Activated CD4-positive, alpha-beta memory T cell treated with anti-CD3 and anti-CD28 coated beads, Interleukin-2, amount 10 ng/mL, durations not matched to agents 7 days and 5 days (primary cell): ENCODE measurements around the gene PIPOX. TPM values are rescaled to one million over a fixed set of nuclear protein-coding genes. Genes with fewer than 3 reads are reported as not detected.

Source experiments
- CTCF ChIA-PET: fragments of 350-600 bp; sonication (Branson Sonifier 250); formaldehyde crosslinking; loops from one replicate; lab custom pipeline; 2021; ENCODE audit warnings: antibody characterized with exemption, inconsistent platforms; lab: Charles Lee
- POLR2A ChIA-PET: fragments of 350-600 bp; sonication (Branson Sonifier 250); formaldehyde crosslinking; loops from one replicate; lab custom pipeline; 2021; ENCODE audit warnings: antibody characterized with exemption; lab: Charles Lee
- DNase-seq: peaks from one replicate; pipeline ENCODE4 v3.0.0-alpha.2; 2020
- H3K27ac Mint-ChIP-seq: one replicate; pipeline ENCODE4 v1.8.0; 2021; ENCODE audit warnings: mild to moderate bottlenecking, mixed read lengths
- H3K27me3 Mint-ChIP-seq: one replicate; pipeline ENCODE4 v1.8.0; 2021; ENCODE audit warnings: mixed read lengths
- H3K36me3 Mint-ChIP-seq: one replicate; pipeline ENCODE4 v1.8.0; 2021; ENCODE audit warnings: low read depth, mixed read lengths
- H3K4me1 Mint-ChIP-seq: one replicate; pipeline ENCODE4 v1.8.0; 2021; ENCODE audit warnings: mixed read lengths
- H3K4me3 Mint-ChIP-seq: one replicate; pipeline ENCODE4 v1.8.0; 2021; ENCODE audit warnings: mild to moderate bottlenecking, mixed read lengths
- H3K9me3 Mint-ChIP-seq: one replicate; pipeline ENCODE4 v1.8.0; 2021; ENCODE audit warnings: mixed read lengths
- total RNA-seq, 2 experiments: library from RNA; stranded (reverse); gene quantifications; one replicate each; pipeline ENCODE4 v1.2.3, GENCODE V29; 2021

The PIPOX gene
- total RNA-seq, 2 experiments from 2014 or later, result 1.4 to 2.0 TPM

GRCh38 chr17:29073520-29073919, 30.6 kb downstream of the PIPOX start:
- POLR2A ChIA-PET, result no interaction called here
- Mint-ChIP-seq H3K4me3 (no peak overlapping the region), H3K36me3 (no peaks in the 10 kb centered on the region), H3K9me3 (no peaks in the 10 kb centered on the region), H3K27me3 (no peaks in the 10 kb centered on the region), H3K4me1 (no peaks in the 10 kb centered on the region), H3K27ac (no peak overlapping the region)
- no peak for DNase-seq
- CTCF ChIA-PET, result no interaction called here

GRCh38 chr17:29074488-29074887, 31.5 kb downstream of the PIPOX start:
- Mint-ChIP-seq H3K9me3 (no peaks in the 10 kb centered on the region), H3K27ac (no peak overlapping the region), H3K36me3 (no peaks in the 10 kb centered on the region), H3K27me3 (no peaks in the 10 kb centered on the region), H3K4me1 (no peaks in the 10 kb centered on the region), H3K4me3 (no peak overlapping the region)
- ChIA-PET CTCF (no interaction called here), POLR2A (no interaction called here)
- DNase-seq, result no peak

GRCh38 chr17:29076087-29076486, 33.1 kb downstream of the PIPOX start:
- no peak for DNase-seq
- no peak overlapping the region for H3K27ac Mint-ChIP-seq
- H3K4me3 Mint-ChIP-seq, result no peak overlapping the region
- ChIA-PET CTCF (interaction anchor here (1.5 kb wide), 1 partner anchor 110 kb away, joined by 3 read pairs; no protein-coding TSS in a partner anchor), POLR2A (interaction anchor here (1.2 kb wide), 1 partner anchor 16 kb away, joined by 4 read pairs; no protein-coding TSS in a partner anchor)
- no peaks in the 10 kb centered on the region for H3K4me1 Mint-ChIP-seq
- peaks cover 10% of the 10 kb centered on the region for H3K36me3 Mint-ChIP-seq
- H3K9me3 Mint-ChIP-seq, result no peaks in the 10 kb centered on the region
- H3K27me3 Mint-ChIP-seq, result no peaks in the 10 kb centered on the region

DNA sequence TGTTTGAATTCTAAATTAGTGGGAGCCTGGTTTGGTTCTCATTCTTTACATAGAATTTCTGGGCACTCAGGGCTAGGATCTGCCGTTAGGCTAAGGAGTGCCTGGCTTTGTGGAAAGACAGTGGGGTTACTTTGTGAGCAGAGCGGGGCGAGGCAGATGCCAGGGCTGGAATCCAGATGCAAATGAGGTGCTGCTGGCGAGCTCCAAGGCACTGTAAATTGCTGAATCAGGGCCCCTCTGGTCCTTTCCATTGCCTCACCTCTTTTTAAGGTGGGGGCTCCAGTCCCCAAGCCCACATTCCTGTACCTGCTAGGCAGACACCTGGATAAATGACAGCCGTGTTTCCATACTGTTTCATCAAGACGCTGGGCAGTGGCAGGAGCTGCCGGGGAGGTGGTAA, 33.8 kb downstream of the PIPOX start:
- H3K27ac Mint-ChIP-seq, result no peak overlapping the region
- peaks cover 15% of the 10 kb centered on the region for H3K36me3 Mint-ChIP-seq
- no peaks in the 10 kb centered on the region for H3K9me3 Mint-ChIP-seq
- H3K27me3 Mint-ChIP-seq, result no peaks in the 10 kb centered on the region
- H3K4me1 Mint-ChIP-seq, result no peaks in the 10 kb centered on the region
- CTCF ChIA-PET, result interaction anchor here (1.0 to 1.5 kb wide), 2 partner anchors 40 to 111 kb away, joined by 3 to 4 read pairs; no protein-coding TSS in a partner anchor
- DNase-seq, result no peak
- H3K4me3 Mint-ChIP-seq, result no peak overlapping the region
- POLR2A ChIA-PET, result interaction anchor here (1.2 kb wide), 1 partner anchor 17 kb away, joined by 4 read pairs; no protein-coding TSS in a partner anchor

DNA sequence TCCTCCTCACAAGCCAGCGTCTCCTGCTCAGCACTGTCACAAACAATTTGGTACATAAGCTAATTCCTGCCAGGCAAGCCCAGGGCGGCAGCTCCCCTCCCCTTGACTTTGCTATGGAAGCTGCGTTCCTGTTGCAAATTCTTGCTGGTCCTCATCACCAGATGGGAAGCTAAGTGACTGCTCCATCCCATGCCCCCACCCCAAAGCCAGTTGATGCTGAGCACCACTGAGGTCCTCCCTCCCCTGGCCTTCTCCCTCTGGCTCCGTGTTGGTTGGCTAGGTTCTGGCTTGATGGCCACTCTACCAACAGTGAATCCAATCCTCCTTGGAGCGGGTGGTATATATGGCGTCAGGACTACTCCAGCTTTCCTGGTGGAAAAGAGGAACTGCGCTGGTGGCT, 34.4 kb downstream of the PIPOX start:
- ChIA-PET CTCF (interaction anchor here (1.0 to 1.5 kb wide), 2 partner anchors 40 to 112 kb away, joined by 3 to 4 read pairs; no protein-coding TSS in a partner anchor), POLR2A (no interaction called here)
- Mint-ChIP-seq H3K9me3 (no peaks in the 10 kb centered on the region), H3K4me3 (no peak overlapping the region), H3K27me3 (no peaks in the 10 kb centered on the region), H3K36me3 (peaks cover 17% of the 10 kb centered on the region), H3K4me1 (no peaks in the 10 kb centered on the region), H3K27ac (no peak overlapping the region)
- no peak for DNase-seq

GRCh38 chr17:29078183-29079045, 35.5 kb downstream of the PIPOX start:
- ChIA-PET POLR2A (no interaction called here), CTCF (no interaction called here)
- H3K4me1 Mint-ChIP-seq, result no peaks in the 10 kb centered on the region
- no peak overlapping the region for H3K27ac Mint-ChIP-seq
- DNase-seq, result no peak
- no peak overlapping the region for H3K4me3 Mint-ChIP-seq
- no peaks in the 10 kb centered on the region for H3K9me3 Mint-ChIP-seq
- peaks cover 17% of the 10 kb centered on the region for H3K36me3 Mint-ChIP-seq
- H3K27me3 Mint-ChIP-seq, result no peaks in the 10 kb centered on the region

DNA sequence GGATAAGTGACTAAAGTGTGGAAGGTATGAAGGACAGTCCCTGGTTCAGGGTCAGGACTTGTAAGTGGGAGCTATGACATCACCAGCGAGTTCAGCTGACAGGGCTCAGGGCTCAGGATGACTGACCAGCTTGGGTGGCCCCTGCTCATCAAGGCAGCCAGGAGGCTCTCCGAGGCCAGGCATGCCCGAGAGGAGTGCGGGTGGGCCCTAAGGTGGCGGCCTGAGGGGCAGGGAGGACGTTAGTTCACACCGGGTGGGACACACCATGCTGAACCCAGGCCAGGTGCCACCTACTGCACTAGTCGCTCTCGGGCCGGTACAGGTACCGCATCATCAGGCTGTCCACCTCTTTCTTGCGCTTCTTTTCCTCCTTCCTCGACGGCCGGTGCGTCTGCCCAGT, 36.5 kb downstream of the PIPOX start:
- DNase-seq, result no peak
- Mint-ChIP-seq H3K27me3 (no peaks in the 10 kb centered on the region), H3K9me3 (no peaks in the 10 kb centered on the region), H3K4me3 (no peak overlapping the region), H3K4me1 (no peaks in the 10 kb centered on the region), H3K27ac (no peak overlapping the region), H3K36me3 (peaks cover 17% of the 10 kb centered on the region)
- CTCF ChIA-PET, result no interaction called here
- POLR2A ChIA-PET, result no interaction called here

DNA sequence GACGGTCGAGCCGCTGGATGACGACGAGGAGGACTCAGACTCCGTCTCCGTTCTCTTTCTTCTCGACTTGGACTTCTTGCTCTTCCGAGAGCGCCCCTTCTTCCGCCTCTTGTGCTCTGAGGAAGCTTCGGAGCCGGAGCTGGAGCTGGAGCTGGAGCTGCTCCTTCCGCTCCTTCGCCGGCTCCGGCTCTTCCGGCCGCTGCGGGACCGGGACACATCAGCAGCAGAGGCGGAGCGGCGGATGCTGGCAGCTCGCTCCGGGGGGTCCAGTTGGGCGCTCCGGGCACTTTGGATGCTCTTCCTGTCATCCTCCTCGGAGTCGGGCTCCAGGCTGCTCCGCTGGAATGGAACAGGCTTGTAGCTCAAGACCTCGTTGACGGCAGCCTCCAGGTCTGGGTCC, 36.9 kb downstream of the PIPOX start:
- ChIA-PET CTCF (no interaction called here), POLR2A (no interaction called here)
- no peak for DNase-seq
- peaks cover 17% of the 10 kb centered on the region for H3K36me3 Mint-ChIP-seq
- H3K4me3 Mint-ChIP-seq, result no peak overlapping the region
- no peak overlapping the region for H3K27ac Mint-ChIP-seq
- H3K4me1 Mint-ChIP-seq, result no peaks in the 10 kb centered on the region
- no peaks in the 10 kb centered on the region for H3K9me3 Mint-ChIP-seq
- no peaks in the 10 kb centered on the region for H3K27me3 Mint-ChIP-seq

DNA sequence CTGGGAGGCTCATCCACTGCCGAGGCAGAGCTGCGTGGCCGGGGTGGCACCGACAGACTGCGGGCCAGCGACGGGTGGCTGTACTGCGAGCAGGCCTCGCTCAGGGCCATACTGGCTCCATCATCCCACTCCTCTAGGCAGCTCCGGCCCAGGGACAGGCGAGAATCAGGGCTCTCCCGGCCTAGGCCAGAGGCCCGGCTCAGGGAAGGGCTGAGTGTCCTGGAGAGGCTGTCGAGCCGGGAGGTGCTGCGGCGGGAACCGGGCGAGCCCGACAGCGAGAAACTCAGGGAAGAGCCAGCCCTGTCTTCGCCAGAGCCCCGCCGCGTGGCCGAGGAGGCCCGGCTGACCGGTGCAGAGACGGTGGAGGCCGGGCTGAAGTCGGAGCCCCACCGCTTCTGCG, 37.4 kb downstream of the PIPOX start:
- no peak for DNase-seq
- Mint-ChIP-seq H3K36me3 (peaks cover 17% of the 10 kb centered on the region), H3K27me3 (no peaks in the 10 kb centered on the region), H3K4me1 (no peaks in the 10 kb centered on the region), H3K9me3 (no peaks in the 10 kb centered on the region), H3K4me3 (no peak overlapping the region), H3K27ac (no peak overlapping the region)
- CTCF ChIA-PET, result no interaction called here
- POLR2A ChIA-PET, result no interaction called here

GRCh38 chr17:29080965-29081364, 38.0 kb downstream of the PIPOX start:
- CTCF ChIA-PET, result no interaction called here
- Mint-ChIP-seq H3K36me3 (peaks cover 18% of the 10 kb centered on the region), H3K4me3 (no peak overlapping the region), H3K27me3 (no peaks in the 10 kb centered on the region), H3K4me1 (no peaks in the 10 kb centered on the region), H3K27ac (no peak overlapping the region), H3K9me3 (no peaks in the 10 kb centered on the region)
- POLR2A ChIA-PET, result interaction anchor here (0.8 kb wide), 1 partner anchor 11 kb away, joined by 3 read pairs; no protein-coding TSS in a partner anchor
- no peak for DNase-seq

DNA sequence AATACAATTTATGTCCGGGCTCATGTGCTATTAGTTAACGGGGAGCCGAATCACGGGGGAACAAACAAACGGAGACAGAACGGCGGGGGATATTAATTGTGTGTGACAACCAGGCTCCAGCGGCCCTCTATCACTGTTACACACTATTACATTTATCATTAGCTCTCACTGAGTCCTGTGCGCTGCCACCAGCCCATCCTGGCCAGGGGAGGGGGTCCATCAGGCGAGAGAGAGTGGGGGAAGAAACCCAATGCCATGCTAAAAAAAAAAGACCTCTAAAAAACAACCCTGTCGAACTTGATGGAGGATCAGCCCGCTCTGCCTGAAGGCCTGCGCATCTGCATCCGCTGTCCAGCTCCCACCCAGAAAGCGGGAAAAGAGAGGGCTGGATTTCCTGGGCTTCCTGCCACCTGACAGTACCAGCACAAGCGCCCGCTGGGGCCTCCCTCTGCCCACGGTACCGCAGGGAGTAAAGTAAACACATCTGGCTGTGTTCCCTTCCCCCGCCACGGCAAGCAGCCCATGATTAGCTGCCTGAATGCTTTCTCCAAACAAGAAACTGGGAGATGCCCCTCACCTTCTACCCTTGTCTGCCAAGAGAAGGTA, 41.7 kb downstream of the PIPOX start:
- DNase-seq, result no peak
- Mint-ChIP-seq H3K36me3 (peaks cover 42% of the 10 kb centered on the region), H3K9me3 (no peaks in the 10 kb centered on the region), H3K4me1 (no peaks in the 10 kb centered on the region), H3K27ac (no peak overlapping the region), H3K4me3 (no peak overlapping the region), H3K27me3 (no peaks in the 10 kb centered on the region)
- ChIA-PET CTCF (interaction anchor here (1.7 kb wide), 1 partner anchor 119 kb away, joined by 6 read pairs; no protein-coding TSS in a partner anchor), POLR2A (interaction anchor here (1.8 kb wide), 1 partner anchor 10 kb away, joined by 5 read pairs; no protein-coding TSS in a partner anchor)

GRCh38 chr17:29085223-29085622, 42.3 kb downstream of the PIPOX start:
- ChIA-PET POLR2A (interaction anchor here (1.8 kb wide), 1 partner anchor 9 kb away, joined by 5 read pairs; no protein-coding TSS in a partner anchor), CTCF (interaction anchor here (1.7 kb wide), 1 partner anchor 120 kb away, joined by 6 read pairs; no protein-coding TSS in a partner anchor)
- DNase-seq, result no peak
- Mint-ChIP-seq H3K36me3 (peaks cover 40% of the 10 kb centered on the region), H3K4me3 (no peak overlapping the region), H3K4me1 (no peaks in the 10 kb centered on the region), H3K27me3 (no peaks in the 10 kb centered on the region), H3K9me3 (no peaks in the 10 kb centered on the region), H3K27ac (no peak overlapping the region)
